ENCODE data around the gene FSTL4. TPM values are rescaled to one million over a fixed set of nuclear protein-coding genes. Genes with fewer than 3 reads are reported as not detected.

Gene FSTL4
- total RNA-seq, 1 experiment from 2014 or later = not detected

GRCh38 chr5:133334796-133335639 lies 277.3 kb downstream of the FSTL4 start:
- no peak overlapping the region for H2AFZ ChIP-seq (ENCODE audit: low read length)
- no peaks in the 10 kb centered on the region for H3K4me1 ChIP-seq (ENCODE audit: low read length)
- no peak overlapping the region for H3K4me2 ChIP-seq (ENCODE audit: low read depth, low read length, poor library complexity, severe bottlenecking)
- no peak overlapping the region for H3K9ac ChIP-seq (ENCODE audit: low read length)
- H3K27ac ChIP-seq (ENCODE audit: low read length) = no peak overlapping the region
- H3K9me2 ChIP-seq (replicated peaks; ENCODE audit: insufficient read depth, low read length) = no peaks in the 10 kb centered on the region
- no peaks in the 10 kb centered on the region for H3K36me3 ChIP-seq (ENCODE audit: insufficient read depth, low read length)
- H4K20me1 ChIP-seq (ENCODE audit: insufficient read depth, low read depth, low read length) = no peaks in the 10 kb centered on the region
- no peak overlapping the region for H3K4me3 ChIP-seq (ENCODE audit: low read length)
- H3K27me3 ChIP-seq (ENCODE audit: low read length) = no peaks in the 10 kb centered on the region
- H3K79me2 ChIP-seq (ENCODE audit: low read length) = no peaks in the 10 kb centered on the region
- no peaks in the 10 kb centered on the region for H3K9me3 ChIP-seq (ENCODE audit: low read length)
- no peak for DNase-seq

- no peaks in the 10 kb centered on the region for H3K9me3 ChIP-seq (ENCODE audit: low read length)
- H3K79me2 ChIP-seq (ENCODE audit: low read length) = no peaks in the 10 kb centered on the region
- no peak overlapping the region for H2AFZ ChIP-seq (ENCODE audit: low read length)
- H3K27ac ChIP-seq (ENCODE audit: low read length) = no peak overlapping the region
- no peak overlapping the region for H3K4me2 ChIP-seq (ENCODE audit: low read depth, low read length, poor library complexity, severe bottlenecking)
- no peak overlapping the region for H3K9ac ChIP-seq (ENCODE audit: low read length)
- H3K27me3 ChIP-seq (ENCODE audit: low read length) = no peaks in the 10 kb centered on the region
- no peak for DNase-seq
- no peaks in the 10 kb centered on the region for H3K36me3 ChIP-seq (ENCODE audit: insufficient read depth, low read length)
- H3K4me1 ChIP-seq (ENCODE audit: low read length) = no peaks in the 10 kb centered on the region
- H3K4me3 ChIP-seq (ENCODE audit: low read length) = no peak overlapping the region
- H4K20me1 ChIP-seq (ENCODE audit: insufficient read depth, low read depth, low read length) = no peaks in the 10 kb centered on the region
- H3K9me2 ChIP-seq (replicated peaks; ENCODE audit: insufficient read depth, low read length) = no peaks in the 10 kb centered on the region
These were observed 278.8 kb downstream of the FSTL4 start for GRCh38 chr5:133333326-133334150.

GRCh38 chr5:133332439-133333024 lies 279.8 kb downstream of the FSTL4 start:
- no peaks in the 10 kb centered on the region for H3K9me2 ChIP-seq (replicated peaks; ENCODE audit: insufficient read depth, low read length)
- no peak overlapping the region for H3K4me2 ChIP-seq (ENCODE audit: low read depth, low read length, poor library complexity, severe bottlenecking)
- no peak overlapping the region for H2AFZ ChIP-seq (ENCODE audit: low read length)
- H3K36me3 ChIP-seq (ENCODE audit: insufficient read depth, low read length) = no peaks in the 10 kb centered on the region
- H3K4me3 ChIP-seq (ENCODE audit: low read length) = no peak overlapping the region
- no peaks in the 10 kb centered on the region for H3K79me2 ChIP-seq (ENCODE audit: low read length)
- no peak for DNase-seq
- H3K9me3 ChIP-seq (ENCODE audit: low read length) = no peaks in the 10 kb centered on the region
- H3K9ac ChIP-seq (ENCODE audit: low read length) = no peak overlapping the region
- H3K4me1 ChIP-seq (ENCODE audit: low read length) = no peaks in the 10 kb centered on the region
- H4K20me1 ChIP-seq (ENCODE audit: insufficient read depth, low read depth, low read length) = no peaks in the 10 kb centered on the region
- H3K27me3 ChIP-seq (ENCODE audit: low read length) = no peaks in the 10 kb centered on the region
- H3K27ac ChIP-seq (ENCODE audit: low read length) = no peak overlapping the region

- Histone ChIP-seq H2AFZ (ENCODE audit: low read length) (no peak overlapping the region), H3K79me2 (ENCODE audit: low read length) (no peaks in the 10 kb centered on the region), H3K9me2 (replicated peaks; ENCODE audit: insufficient read depth, low read length) (no peaks in the 10 kb centered on the region), H3K27ac (ENCODE audit: low read length) (no peak overlapping the region), H3K9me3 (ENCODE audit: low read length) (no peaks in the 10 kb centered on the region), H3K27me3 (ENCODE audit: low read length) (no peaks in the 10 kb centered on the region), H3K9ac (ENCODE audit: low read length) (no peak overlapping the region), H3K36me3 (ENCODE audit: insufficient read depth, low read length) (no peaks in the 10 kb centered on the region), H3K4me2 (ENCODE audit: low read depth, low read length, poor library complexity, severe bottlenecking) (no peak overlapping the region), H3K4me1 (ENCODE audit: low read length) (no peaks in the 10 kb centered on the region), H4K20me1 (ENCODE audit: insufficient read depth, low read depth, low read length) (no peaks in the 10 kb centered on the region), H3K4me3 (ENCODE audit: low read length) (no peak overlapping the region)
- DNase-seq = no peak
These were observed 280.4 kb downstream of the FSTL4 start for GRCh38 chr5:133331941-133332340.

GRCh38 chr5:133330956-133331355 lies 281.4 kb downstream of the FSTL4 start:
- no peak overlapping the region for H3K27ac ChIP-seq (ENCODE audit: low read length)
- H3K9ac ChIP-seq (ENCODE audit: low read length) = no peak overlapping the region
- no peaks in the 10 kb centered on the region for H3K9me3 ChIP-seq (ENCODE audit: low read length)
- H3K4me2 ChIP-seq (ENCODE audit: low read depth, low read length, poor library complexity, severe bottlenecking) = no peak overlapping the region
- no peaks in the 10 kb centered on the region for H3K79me2 ChIP-seq (ENCODE audit: low read length)
- no peaks in the 10 kb centered on the region for H3K27me3 ChIP-seq (ENCODE audit: low read length)
- no peak overlapping the region for H2AFZ ChIP-seq (ENCODE audit: low read length)
- H3K9me2 ChIP-seq (replicated peaks; ENCODE audit: insufficient read depth, low read length) = no peaks in the 10 kb centered on the region
- DNase-seq = no peak
- H3K36me3 ChIP-seq (ENCODE audit: insufficient read depth, low read length) = no peaks in the 10 kb centered on the region
- H4K20me1 ChIP-seq (ENCODE audit: insufficient read depth, low read depth, low read length) = no peaks in the 10 kb centered on the region
- H3K4me1 ChIP-seq (ENCODE audit: low read length) = no peaks in the 10 kb centered on the region
- H3K4me3 ChIP-seq (ENCODE audit: low read length) = no peak overlapping the region

GRCh38 chr5:133328800-133329199 lies 283.5 kb downstream of the FSTL4 start:
- Histone ChIP-seq H3K9me2 (replicated peaks; ENCODE audit: insufficient read depth, low read length) (no peaks in the 10 kb centered on the region), H3K4me3 (ENCODE audit: low read length) (no peak overlapping the region), H4K20me1 (ENCODE audit: insufficient read depth, low read depth, low read length) (no peaks in the 10 kb centered on the region), H3K4me2 (ENCODE audit: low read depth, low read length, poor library complexity, severe bottlenecking) (no peak overlapping the region), H3K27ac (ENCODE audit: low read length) (no peak overlapping the region), H2AFZ (ENCODE audit: low read length) (no peak overlapping the region), H3K4me1 (ENCODE audit: low read length) (no peaks in the 10 kb centered on the region), H3K9ac (ENCODE audit: low read length) (no peak overlapping the region), H3K79me2 (ENCODE audit: low read length) (no peaks in the 10 kb centered on the region), H3K36me3 (ENCODE audit: insufficient read depth, low read length) (no peaks in the 10 kb centered on the region), H3K27me3 (ENCODE audit: low read length) (no peaks in the 10 kb centered on the region), H3K9me3 (ENCODE audit: low read length) (no peaks in the 10 kb centered on the region)
- no peak for DNase-seq

- no peak for DNase-seq
These were observed 284.4 kb downstream of the FSTL4 start for GRCh38 chr5:133327946-133328401.

GRCh38 chr5:133326361-133326760 lies 286.0 kb downstream of the FSTL4 start:
- Histone ChIP-seq H3K4me2 (ENCODE audit: low read depth, low read length, poor library complexity, severe bottlenecking) (no peak overlapping the region), H3K4me3 (ENCODE audit: low read length) (no peak overlapping the region), H3K27ac (ENCODE audit: low read length) (no peak overlapping the region), H3K79me2 (ENCODE audit: low read length) (no peaks in the 10 kb centered on the region), H3K27me3 (ENCODE audit: low read length) (no peaks in the 10 kb centered on the region), H3K9me3 (ENCODE audit: low read length) (no peaks in the 10 kb centered on the region), H3K4me1 (ENCODE audit: low read length) (no peaks in the 10 kb centered on the region), H3K9me2 (replicated peaks; ENCODE audit: insufficient read depth, low read length) (no peaks in the 10 kb centered on the region), H3K36me3 (ENCODE audit: insufficient read depth, low read length) (no peaks in the 10 kb centered on the region), H4K20me1 (ENCODE audit: insufficient read depth, low read depth, low read length) (no peaks in the 10 kb centered on the region), H2AFZ (ENCODE audit: low read length) (no peak overlapping the region), H3K9ac (ENCODE audit: low read length) (no peak overlapping the region)
- no peak for DNase-seq

More at GRCh38 chr5:133327946-133328401, 284.4 kb downstream of the FSTL4 start:
- Histone ChIP-seq H3K9ac (ENCODE audit: low read length) (no peak overlapping the region), H3K27ac (ENCODE audit: low read length) (no peak overlapping the region), H3K4me3 (ENCODE audit: low read length) (no peak overlapping the region), H2AFZ (ENCODE audit: low read length) (no peak overlapping the region), H3K4me1 (ENCODE audit: low read length) (no peaks in the 10 kb centered on the region), H3K27me3 (ENCODE audit: low read length) (no peaks in the 10 kb centered on the region), H3K79me2 (ENCODE audit: low read length) (no peaks in the 10 kb centered on the region), H3K9me2 (replicated peaks; ENCODE audit: insufficient read depth, low read length) (no peaks in the 10 kb centered on the region), H3K4me2 (ENCODE audit: low read depth, low read length, poor library complexity, severe bottlenecking) (no peak overlapping the region), H3K36me3 (ENCODE audit: insufficient read depth, low read length) (no peaks in the 10 kb centered on the region), H4K20me1 (ENCODE audit: insufficient read depth, low read depth, low read length) (no peaks in the 10 kb centered on the region), H3K9me3 (ENCODE audit: low read length) (no peaks in the 10 kb centered on the region)

Data from Karpas-422 (cell line).